Stimulated activated CD4-positive, alpha-beta T cell treated with anti-CD3 and anti-CD28 coated beads, Interleukin-2, amount 100 ng/mL, for 24 hours (primary cell): ENCODE data around the gene PARP9.
"Not testable (repeated sequence)": the region's sequence is repeated elsewhere in the genome, so short reads cannot be mapped to it uniquely, and the experiment has no call there.

Experiments used
- DNase-seq, 2 donors: peaks; one replicate each; pipeline ENCODE4 v3.0.0-alpha.2; 2020

The PARP9 gene

DNA sequence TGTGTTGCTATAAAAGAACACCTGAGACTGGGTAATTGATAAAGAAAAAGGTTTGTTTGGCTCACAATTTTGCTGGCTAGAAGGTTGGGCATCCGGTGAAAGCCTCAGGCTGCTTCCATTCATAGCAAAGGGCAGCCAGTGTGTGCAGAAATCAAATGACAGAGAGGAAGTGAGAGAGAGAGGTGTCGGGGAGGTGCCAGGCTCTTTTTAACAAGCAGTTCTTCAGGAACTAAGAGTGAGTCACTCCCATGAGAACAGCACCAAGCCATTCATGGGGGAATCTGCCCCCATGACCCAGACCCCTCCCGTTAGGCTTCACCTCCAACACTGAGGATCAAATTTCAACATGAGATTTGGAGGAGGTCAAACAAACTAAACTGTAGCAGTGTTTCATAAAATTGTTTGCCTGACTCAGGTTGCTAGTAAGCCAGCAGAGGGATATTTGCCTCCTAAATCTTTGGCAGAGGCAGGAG lies 8.9 kb upstream of the PARP9 start:
- DNase-seq: peak; percentile 21 to 29

GRCh38 chr3:122568755-122569154 lies 4.7 kb upstream of the PARP9 start:
- DNase-seq: no peak

DNA sequence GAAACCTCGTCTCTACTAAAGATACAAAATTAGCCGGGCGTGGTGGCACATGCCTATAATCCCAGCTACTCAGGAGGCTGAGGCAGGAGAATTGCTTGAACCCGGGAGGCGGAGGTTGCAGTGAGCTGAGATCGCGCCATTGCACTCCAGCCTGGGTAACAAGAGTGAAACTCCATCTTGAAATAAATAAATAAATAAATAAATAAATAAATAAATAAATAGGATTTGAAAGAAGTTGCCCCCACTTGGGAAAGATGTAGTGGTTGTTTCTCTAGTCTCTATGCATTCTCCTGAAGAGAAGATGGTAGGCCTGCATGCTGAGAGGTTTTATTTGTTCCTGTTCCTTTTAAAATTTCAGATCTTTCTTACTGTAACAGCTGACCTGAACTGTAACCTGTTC lies 4.0 kb upstream of the PARP9 start:
- DNase-seq: not testable (repeated sequence)

- peak in 1 of 2 donors; percentile 34 for DNase-seq
Measured at GRCh38 chr3:122563717-122564025, 429 bp downstream of the PARP9 start.

DNA sequence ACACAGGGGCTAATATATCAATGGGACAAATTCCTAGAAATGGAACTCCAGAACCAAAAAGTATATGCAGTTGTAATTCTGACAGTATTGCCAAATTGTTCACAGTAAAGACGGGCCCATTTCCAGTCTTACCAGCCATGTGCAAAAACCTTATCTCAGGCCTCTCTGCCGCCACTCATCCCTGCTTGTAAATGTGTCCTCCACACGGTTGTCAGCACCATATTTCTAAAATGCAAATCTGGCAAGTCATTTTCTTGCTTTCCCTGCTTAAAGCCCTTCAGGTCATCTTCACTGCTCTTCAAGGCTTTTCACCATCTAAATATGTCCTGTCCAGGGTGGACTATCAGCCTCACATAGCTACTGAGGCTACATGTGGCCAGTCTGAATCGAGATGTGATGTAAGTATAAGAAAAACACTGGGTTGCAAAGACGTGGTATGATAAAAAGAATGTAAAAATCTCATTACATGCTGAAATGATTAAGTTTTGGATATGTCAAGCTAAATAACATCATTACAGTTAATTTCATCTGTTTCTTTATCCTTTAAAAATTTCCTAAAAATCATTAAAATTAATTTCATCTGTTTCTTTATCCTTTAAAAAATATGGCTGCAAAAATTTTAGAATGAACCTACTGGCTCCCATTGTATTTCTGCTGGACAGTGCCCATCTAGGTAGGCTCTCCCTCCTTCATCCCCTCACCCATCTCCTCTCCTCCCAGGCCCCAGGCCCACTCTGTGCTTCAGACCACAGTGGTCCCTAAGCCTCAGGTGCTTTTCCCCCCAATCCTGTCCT lies 980 bp downstream of the PARP9 start:
- no peak for DNase-seq

- peak; percentile 34 to 71 for DNase-seq
Measured at GRCh38 chr3:122560680-122561079, 3.4 kb downstream of the PARP9 start.

GRCh38 chr3:122559906-122560305 lies 4.2 kb downstream of the PARP9 start:
- no peak for DNase-seq

GRCh38 chr3:122558605-122559004 lies 5.5 kb downstream of the PARP9 start:
- DNase-seq: no peak

GRCh38 chr3:122557356-122557755 lies 6.7 kb downstream of the PARP9 start:
- no peak for DNase-seq

GRCh38 chr3:122555275-122556071 lies 8.6 kb downstream of the PARP9 start:
- DNase-seq: no peak

DNA sequence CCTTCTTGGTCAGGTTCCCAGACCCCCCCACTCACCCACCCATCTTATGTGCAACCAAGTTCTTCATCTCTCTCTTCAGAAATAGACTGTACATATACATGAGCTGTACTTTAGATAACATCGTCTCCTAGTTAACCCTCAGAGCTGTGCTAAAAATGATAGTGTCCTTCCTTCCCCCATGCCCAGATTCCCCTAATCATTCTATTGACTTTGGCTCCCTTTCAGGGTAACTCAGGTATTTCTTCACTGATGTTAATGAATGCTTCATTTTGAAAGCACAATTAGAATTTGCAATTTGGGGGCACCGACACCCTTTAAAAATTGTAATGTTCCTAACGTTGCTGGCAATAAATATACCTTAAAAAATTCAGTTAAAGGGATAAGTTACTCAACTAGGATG lies 10.9 kb downstream of the PARP9 start:
- DNase-seq: no peak

DNA sequence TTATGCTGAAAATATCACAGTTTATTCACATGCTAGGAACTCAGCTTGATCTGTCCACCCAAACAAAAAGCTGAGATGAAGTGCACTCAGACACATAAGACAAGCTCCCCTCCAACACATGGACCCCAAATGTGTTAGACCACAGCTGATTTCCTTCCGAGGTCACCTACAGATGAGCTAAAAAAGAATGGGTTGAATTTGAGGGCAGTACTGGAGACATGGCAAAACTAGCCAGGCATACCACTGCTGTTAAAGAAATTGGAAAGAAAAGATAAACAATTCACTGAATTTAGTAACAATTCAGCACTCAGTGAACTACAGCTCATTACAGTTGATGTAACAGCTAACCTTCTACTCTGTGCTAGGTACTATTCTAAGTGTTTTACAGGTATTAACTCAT lies 15.5 kb downstream of the PARP9 start:
- no peak for DNase-seq

DNA sequence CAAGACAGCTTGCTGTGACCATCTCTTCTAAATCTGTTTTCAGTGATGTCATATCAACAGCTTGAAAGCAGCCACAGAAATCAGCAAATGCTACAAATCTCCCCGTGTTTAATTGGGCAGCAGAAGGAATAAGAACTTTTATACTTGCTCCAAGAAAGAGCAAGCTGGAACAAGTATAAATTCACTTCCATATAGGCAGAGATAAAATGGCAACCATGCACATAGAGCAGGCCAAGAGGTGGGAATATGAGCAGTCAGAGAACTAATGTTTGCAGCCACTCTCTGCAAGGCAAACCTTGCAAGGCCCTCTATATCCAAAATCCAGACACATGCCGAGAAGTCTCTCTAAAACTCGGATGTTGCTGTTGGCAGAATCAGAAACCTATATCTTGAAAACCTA lies 16.0 kb downstream of the PARP9 start:
- DNase-seq: no peak

DNA sequence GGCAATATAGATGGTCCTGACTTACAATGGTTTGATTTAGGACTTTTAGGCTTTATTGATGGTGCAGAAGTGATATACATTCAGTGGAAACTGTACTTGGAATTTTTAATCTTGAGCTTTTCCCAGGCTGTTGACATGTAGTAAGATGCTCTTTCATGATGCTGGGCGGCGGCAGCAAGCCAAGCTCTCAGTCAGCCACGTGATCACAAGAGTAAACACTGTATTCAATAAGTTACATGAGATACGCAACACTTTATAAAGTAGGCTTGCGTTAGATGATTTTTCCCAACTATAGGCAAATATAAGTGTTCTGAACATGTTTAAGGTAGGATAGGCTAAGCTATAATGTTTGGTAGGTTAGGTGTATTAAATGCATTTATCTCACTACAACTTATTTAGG lies 17.9 kb downstream of the PARP9 start:
- no peak for DNase-seq

GRCh38 chr3:122538956-122539490 lies 25.1 kb downstream of the PARP9 start:
- no peak for DNase-seq

GRCh38 chr3:122536632-122537001 lies 27.5 kb downstream of the PARP9 start:
- DNase-seq: no peak

GRCh38 chr3:122535964-122536631 lies 28.0 kb downstream of the PARP9 start:
- no peak for DNase-seq

DNA sequence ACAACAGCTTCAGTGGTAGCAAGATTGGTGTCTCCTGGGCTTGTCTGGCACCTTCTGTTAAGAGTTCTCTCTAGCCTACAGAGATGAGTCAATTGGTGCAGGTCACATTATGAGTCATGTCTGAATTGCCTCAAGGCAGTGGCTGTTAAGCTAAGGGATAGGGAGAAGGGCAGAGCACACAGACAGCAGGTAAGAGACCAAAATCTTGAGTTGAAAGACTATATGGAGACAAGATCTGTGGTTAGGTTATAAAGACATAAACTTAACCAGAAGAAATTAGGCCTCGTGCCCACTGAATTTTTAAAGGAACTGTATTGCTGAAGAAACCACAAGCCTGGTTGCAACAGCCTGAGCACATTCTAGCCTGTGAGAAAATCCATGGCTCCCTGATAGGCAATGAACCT lies 30.2 kb downstream of the PARP9 start:
- DNase-seq: peak; percentile 34 to 44

- no peak for DNase-seq
Measured at GRCh38 chr3:122533480-122533879, 30.6 kb downstream of the PARP9 start.

- no peak for DNase-seq
Measured at GRCh38 chr3:122530164-122530563, 33.9 kb downstream of the PARP9 start.

- no peak for DNase-seq
Measured at GRCh38 chr3:122523317-122523716, 40.8 kb downstream of the PARP9 start.

DNA sequence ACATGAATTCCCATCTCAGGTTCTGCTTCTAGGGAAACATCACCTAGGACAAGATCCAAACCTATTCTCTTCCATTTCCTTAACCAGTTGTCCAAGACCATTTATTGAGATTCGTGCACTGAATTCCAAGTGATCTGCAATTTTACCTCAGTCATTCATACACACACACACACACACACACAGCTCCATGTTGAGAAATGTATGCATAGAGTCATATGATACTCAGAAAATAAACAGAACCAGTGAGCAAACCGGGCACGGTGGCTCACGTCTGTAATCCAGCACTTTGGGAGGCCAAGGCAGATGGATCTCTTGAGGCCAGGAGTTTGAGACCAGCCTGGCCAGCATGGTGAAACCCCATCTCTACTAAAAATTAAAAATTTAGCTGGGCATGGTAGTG lies 43.2 kb downstream of the PARP9 start:
- no peak for DNase-seq

DNA sequence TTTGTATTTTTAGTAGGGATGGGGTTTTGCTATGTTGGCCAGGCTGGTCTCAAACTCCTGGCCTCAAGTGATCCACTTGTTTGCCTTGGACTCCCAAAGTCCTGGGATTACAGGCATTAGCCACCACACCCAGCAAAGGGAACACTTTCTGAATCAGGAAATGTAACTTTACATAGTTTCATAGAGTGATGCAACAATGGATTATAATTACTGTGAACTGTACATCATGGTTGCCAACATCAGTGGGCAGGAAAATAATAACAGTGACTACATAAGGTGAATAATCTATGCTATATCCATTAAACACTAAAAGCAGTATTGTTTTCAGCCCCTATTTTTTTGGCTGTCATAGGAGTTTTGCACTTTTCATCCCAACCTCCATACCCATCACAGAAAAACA lies 44.4 kb downstream of the PARP9 start:
- DNase-seq: no peak
